Measurements from ENCODE around the gene TRIM59. TPM values are rescaled to one million over a fixed set of nuclear protein-coding genes. Genes with fewer than 3 reads are reported as not detected.
A peak's percentile ranks its signal among the peaks of the same experiment; 100 is the strongest.

TRIM59 gene
- total and polyA plus RNA-seq, 8 donors = 0.53 to 3.3 (median 1.5) TPM

DNA sequence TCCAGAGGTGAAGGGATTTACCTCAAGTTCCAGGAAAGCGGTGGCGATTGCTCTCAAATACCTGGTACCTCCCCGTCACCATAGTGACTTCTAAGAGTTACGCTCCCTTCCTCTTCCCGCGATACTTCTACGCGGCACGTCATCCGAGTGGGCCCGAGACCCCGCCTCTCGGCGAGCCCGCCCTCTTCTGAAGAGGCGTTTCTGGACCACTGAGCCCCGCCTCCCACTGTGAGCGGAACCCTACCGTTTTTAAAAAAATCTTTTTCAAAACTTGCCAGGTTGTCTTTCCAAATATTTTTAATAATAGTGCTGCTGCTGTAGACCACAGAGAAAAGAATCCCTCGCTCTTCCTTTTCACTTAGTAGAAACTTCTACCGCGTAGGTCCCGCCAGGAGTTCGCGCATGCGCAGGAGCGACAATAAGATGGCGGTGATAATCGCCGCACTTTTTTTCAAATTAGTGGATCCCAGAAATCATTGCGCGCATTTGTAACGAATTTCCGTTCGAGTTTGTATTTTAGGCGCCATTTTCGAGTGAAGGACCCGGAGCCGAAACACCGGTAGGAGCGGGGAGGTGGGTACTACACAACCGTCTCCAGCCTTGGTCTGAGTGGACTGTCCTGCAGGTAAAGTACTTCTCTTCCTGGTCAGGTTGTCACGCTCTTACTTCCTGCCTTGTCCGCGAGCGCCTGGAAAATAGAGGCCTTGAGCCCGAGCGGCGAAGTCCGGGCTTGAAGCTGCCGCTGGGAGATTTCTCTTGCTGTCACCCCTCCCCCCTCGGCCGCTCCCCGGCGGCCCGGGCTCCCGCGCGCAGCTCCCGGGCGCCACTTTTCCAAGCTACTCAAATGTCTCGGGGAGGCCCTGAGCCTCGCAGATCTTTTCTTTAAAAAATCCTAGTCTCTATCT is 50.2 kb downstream of the TRIM59 start, which contains the start of the genes IFT80 and SMC4:
Gene IFT80 (minus strand): TSS at position 101 of the 905 bp plus-strand sequence. CDS start 14,625 bp downstream, outside the sequence.
Gene SMC4 (plus strand): TSS at position 526 of the 905 bp plus-strand sequence. CDS start 1,177 bp downstream, outside the sequence.
- peak within 1 kb of the TSS; percentile 40 to 72 (median 58) for H3K4me3 ChIP-seq
- 0 to 1% methylated on average over 62 to 63 of the region's 63 CpGs for WGBS, 2 donors
- H3K36me3 ChIP-seq = no peaks in the 10 kb centered on the region
- intact Hi-C loops (cut with DNase I) = no loop called here
- peak within 1 kb of the TSS; percentile 64 to 92 (median 82) for H3K27ac ChIP-seq
- FAIRE-seq = peak; percentile 92
- DNase-seq = peak; percentile 95 to 97 (median 96)
- no peaks in the 10 kb centered on the region for H3K9me3 ChIP-seq
- H3K27me3 ChIP-seq = no peaks in the 10 kb centered on the region
- peak; percentile 94 to 98 (median 96) for ATAC-seq
- H3K4me1 ChIP-seq = peaks cover 0 to 18% (median 13%) of the 10 kb centered on the region in 3 donors
- TF ChIP-seq, protein P1, sequence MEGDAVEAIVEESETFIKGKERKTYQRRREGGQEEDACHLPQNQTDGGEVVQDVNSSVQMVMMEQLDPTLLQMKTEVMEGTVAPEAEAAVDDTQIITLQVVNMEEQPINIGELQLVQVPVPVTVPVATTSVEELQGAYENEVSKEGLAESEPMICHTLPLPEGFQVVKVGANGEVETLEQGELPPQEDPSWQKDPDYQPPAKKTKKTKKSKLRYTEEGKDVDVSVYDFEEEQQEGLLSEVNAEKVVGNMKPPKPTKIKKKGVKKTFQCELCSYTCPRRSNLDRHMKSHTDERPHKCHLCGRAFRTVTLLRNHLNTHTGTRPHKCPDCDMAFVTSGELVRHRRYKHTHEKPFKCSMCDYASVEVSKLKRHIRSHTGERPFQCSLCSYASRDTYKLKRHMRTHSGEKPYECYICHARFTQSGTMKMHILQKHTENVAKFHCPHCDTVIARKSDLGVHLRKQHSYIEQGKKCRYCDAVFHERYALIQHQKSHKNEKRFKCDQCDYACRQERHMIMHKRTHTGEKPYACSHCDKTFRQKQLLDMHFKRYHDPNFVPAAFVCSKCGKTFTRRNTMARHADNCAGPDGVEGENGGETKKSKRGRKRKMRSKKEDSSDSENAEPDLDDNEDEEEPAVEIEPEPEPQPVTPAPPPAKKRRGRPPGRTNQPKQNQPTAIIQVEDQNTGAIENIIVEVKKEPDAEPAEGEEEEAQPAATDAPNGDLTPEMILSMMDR (IDR thresholded peaks at IDR 0.05) = no peak

- WGBS, 2 donors = 0 to 1% methylated on average over 9 of the region's 9 CpGs
- H3K4me1 ChIP-seq = peaks cover 0 to 18% (median 13%) of the 10 kb centered on the region in 3 donors
- no peaks in the 10 kb centered on the region for H3K36me3 ChIP-seq
- DNase-seq = no peak
- peak in 1 of 4 donors; percentile 1 for ATAC-seq
- FAIRE-seq = no peak
- peak overlapping the region; percentile 64 to 92 (median 82) for H3K27ac ChIP-seq
- intact Hi-C loops (cut with DNase I) = no loop called here
- H3K4me3 ChIP-seq = peak overlapping the region; percentile 40 to 72 (median 58)
- H3K27me3 ChIP-seq = no peaks in the 10 kb centered on the region
- no peaks in the 10 kb centered on the region for H3K9me3 ChIP-seq
- TF ChIP-seq, protein P1 (IDR thresholded peaks at IDR 0.05) = no peak
Measured at GRCh38 chr3:160398820-160399124, 50.8 kb downstream of the TRIM59 start.

DNA sequence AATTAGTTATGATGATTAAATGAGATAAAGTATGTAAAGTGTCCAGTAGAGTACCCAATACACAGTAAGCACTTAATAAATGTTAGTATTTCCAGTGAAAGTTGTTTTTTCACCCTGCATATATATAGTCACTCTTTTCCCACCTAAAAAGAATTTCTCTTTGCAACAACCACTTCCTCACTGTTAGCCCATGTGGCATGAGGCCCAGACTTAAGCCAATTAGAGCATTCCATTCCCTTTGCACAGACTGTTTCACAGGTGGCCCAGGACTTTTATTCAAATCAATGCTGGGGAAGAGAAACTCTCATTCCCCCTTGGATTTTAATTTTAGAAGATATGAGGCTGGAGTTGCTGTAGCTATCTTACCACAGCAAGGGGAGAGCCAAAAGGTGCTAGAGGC is 54.3 kb downstream of the TRIM59 start:
- Histone ChIP-seq H3K27ac (peak overlapping the region in 3 of 4 donors; percentile 17 to 42 (median 42)), H3K36me3 (no peaks in the 10 kb centered on the region), H3K9me3 (no peaks in the 10 kb centered on the region), H3K4me3 (no peak overlapping the region), H3K27me3 (no peaks in the 10 kb centered on the region), H3K4me1 (peaks cover 0 to 8% (median 5%) of the 10 kb centered on the region in 3 donors)
- TF ChIP-seq, protein P1 (IDR thresholded peaks at IDR 0.05) = no peak
- intact Hi-C loops (cut with DNase I) = no loop called here
- no peak for DNase-seq
- FAIRE-seq = no peak
- no peak for ATAC-seq

GRCh38 chr3:160394009-160394392 is 55.6 kb downstream of the TRIM59 start:
- no peaks in the 10 kb centered on the region for H3K36me3 ChIP-seq
- H3K27me3 ChIP-seq = no peaks in the 10 kb centered on the region
- WGBS, 2 donors = 86 to 95% methylated on average over 3 of the region's 3 CpGs
- H3K4me1 ChIP-seq = peaks cover 0 to 8% (median 5%) of the 10 kb centered on the region in 3 donors
- H3K4me3 ChIP-seq = no peak overlapping the region
- TF ChIP-seq, protein P1 (IDR thresholded peaks at IDR 0.05) = no peak
- ATAC-seq (no peak), FAIRE-seq (no peak), DNase-seq (no peak)
- intact Hi-C loops (cut with DNase I) = no loop called here
- H3K27ac ChIP-seq = no peak overlapping the region
- no peaks in the 10 kb centered on the region for H3K9me3 ChIP-seq
